IPS DF 6.9 (cell line): Measurements from ENCODE around the gene RPS5.

Source experiments
- DNase-seq: peaks from one replicate; pipeline ENCODE4 v3.0.0-alpha.2; 2013; ENCODE audit warnings: low read depth, low spot score
- H3K27ac ChIP-seq: one replicate; pipeline ENCODE4 v1.5.1; 2013; ENCODE audit warnings: low read length, control low read depth
- H3K27me3 ChIP-seq: 2 replicates; pipeline ENCODE4 v1.6.1; 2013; ENCODE audit warnings: mild to moderate bottlenecking, low read length; ENCODE audit not compliant: control insufficient read depth, insufficient read depth
- H3K36me3 ChIP-seq: 2 replicates; pipeline ENCODE4 v1.6.1; 2013; ENCODE audit warnings: low read length; ENCODE audit not compliant: control insufficient read depth, insufficient read depth
- H3K4me1 ChIP-seq: 2 replicates; pipeline ENCODE4 v1.6.1; 2013; ENCODE audit warnings: low read length; ENCODE audit not compliant: control insufficient read depth, insufficient read depth
- H3K4me3 ChIP-seq: 2 replicates; pipeline ENCODE4 v1.5.1; 2013; ENCODE audit warnings: mild to moderate bottlenecking, low read length
- H3K9me3 ChIP-seq: 2 replicates; pipeline ENCODE4 v1.6.1; 2013; ENCODE audit warnings: low read length, inconsistent platforms; ENCODE audit not compliant: control insufficient read depth, insufficient read depth
- WGBS: extraction: QIAGEN DNeasy Blood & Tissue Kit; methylation state at CpG from one replicate; pipeline ENCODE4 v1.1.7; 2013; ENCODE audit warnings: mixed read lengths, missing lambda C conversion rate; ENCODE audit not compliant: insufficient read length, insufficient coverage; 5-methylcytosine and 5-hydroxymethylcytosine counted together

The RPS5 gene

DNA sequence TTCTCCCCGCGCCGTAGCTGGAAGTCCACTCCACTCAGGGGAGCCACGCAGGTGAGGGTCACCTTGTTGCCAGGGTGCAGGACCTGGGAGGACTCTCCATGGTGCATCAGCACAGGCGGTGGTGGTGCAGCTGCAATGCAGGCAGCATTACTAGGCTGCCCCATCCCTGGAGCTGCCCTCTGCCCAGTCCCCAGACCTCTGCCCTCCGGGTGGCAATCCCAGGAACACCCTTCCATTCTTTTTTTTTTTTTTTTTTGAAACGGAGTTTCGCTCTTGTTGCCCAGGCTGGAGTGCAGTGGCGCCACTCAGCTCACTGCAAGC, 35.6 kb upstream of the RPS5 start:
- no CpG with 5 or more reads among the region's 9 CpGs for WGBS
- no peak for DNase-seq
- no peak overlapping the region for H3K27ac ChIP-seq
- no peak overlapping the region for H3K4me3 ChIP-seq
- no peaks in the 10 kb centered on the region for H3K9me3 ChIP-seq
- no peaks in the 10 kb centered on the region; the same call in 1 of the 2 replicates for H3K27me3 ChIP-seq
- H3K4me1 ChIP-seq, result no peaks in the 10 kb centered on the region
- H3K36me3 ChIP-seq, result peaks cover 1% of the 10 kb centered on the region; the same call in 1 of the 2 replicates

DNA sequence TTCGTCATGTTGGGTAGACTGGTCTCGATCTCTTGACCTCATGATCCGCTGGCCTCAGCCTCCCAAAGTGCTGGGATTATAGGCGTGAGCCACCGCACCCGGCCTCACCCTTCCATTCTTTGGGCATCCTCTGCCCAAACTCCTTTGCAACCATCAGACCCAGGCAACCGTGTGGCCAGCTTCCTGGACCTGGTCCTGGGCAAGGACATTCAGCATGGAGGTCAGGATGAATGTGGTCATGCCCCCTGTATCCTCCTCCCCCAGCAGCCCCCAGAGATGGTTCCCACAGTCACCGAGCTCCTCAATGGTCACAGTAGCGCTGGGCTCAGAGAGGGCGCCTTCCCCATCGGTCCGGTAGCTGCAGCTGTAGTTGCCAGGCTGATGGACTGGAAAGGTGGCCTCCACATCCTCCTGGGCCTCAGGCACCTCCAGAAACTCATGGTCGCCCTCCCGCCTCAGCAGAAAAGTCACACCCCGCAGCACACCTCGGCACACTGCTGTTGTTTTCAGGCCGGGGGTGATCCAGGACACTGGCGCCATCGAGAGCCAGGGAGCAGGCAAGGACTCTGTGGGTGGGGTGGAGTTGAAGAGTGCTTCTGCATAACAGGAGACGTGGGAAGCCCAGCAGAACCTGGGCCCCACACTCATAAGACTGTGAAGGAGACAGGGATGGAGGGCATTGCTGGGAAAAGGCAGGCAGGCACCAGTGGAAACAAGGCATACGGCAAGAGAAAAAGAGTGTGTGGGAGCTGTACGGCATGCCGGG, 34.9 kb upstream of the RPS5 start:
- no peak for DNase-seq
- Histone ChIP-seq H3K27me3 (no peaks in the 10 kb centered on the region; the same call in 1 of the 2 replicates), H3K4me3 (no peak overlapping the region), H3K4me1 (no peaks in the 10 kb centered on the region), H3K27ac (no peak overlapping the region), H3K36me3 (peaks cover 5% of the 10 kb centered on the region; the same call in 1 of the 2 replicates), H3K9me3 (no peaks in the 10 kb centered on the region)
- WGBS, result no CpG with 5 or more reads among the region's 23 CpGs

DNA sequence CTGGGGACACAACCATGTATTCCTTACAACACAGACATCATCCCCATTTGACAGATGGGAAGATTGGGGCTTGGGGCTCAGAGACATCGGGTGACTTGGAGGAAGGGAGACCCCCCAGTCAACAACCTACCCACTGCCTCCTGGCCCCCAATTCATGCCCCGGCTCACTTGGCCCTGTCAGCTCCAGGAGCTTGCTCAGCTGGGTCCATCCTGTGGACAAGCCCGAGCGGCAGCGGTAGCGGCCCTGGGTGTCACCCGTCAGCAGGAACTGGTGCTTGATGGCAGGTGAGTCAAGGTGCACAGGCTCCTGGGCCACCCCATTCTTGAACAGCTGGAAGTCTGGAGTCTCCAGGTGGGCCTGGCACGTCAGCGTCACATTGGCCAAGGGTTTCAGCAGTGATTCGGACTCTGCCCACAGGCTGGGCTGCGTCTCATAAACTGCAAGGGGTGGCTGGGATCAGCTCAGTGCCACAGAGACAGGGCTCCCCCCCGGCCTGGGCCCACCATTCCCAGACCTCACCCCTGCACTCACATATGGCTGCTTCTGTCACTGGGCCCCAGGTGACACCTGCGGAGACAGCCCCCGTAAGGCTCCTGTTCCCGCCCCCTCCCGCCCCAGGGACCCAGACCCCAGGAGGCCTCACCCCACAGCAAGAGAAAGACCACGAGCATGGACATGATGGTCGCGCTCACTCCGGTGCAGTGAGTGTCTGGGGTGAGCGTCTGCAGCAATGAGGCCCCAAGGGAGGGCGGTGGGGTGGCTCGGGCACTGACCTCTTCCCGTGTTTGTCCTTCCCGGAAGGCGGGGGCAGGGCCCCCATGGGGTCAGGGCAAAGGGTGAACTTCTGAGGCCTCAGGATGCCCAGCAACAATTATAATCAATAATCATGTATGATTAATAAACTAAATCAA, 34.1 kb upstream of the RPS5 start, which contains the start of gene A1BG:
Gene A1BG, minus strand, starts transcription at position 733 of the 912 bp plus-strand sequence. Its CDS starts 55 bp downstream, at position 678.
- no peaks in the 10 kb centered on the region for H3K27me3 ChIP-seq
- H3K36me3 ChIP-seq, result peaks cover 5% of the 10 kb centered on the region; the same call in 1 of the 2 replicates
- no peaks in the 10 kb centered on the region for H3K9me3 ChIP-seq
- DNase-seq, result no peak
- no CpG with 5 or more reads among the region's 26 CpGs for WGBS
- no peak within 1 kb of the TSS for H3K4me3 ChIP-seq
- H3K27ac ChIP-seq, result no peak within 1 kb of the TSS
- peaks cover 1% of the 10 kb centered on the region; the same call in 1 of the 2 replicates for H3K4me1 ChIP-seq

DNA sequence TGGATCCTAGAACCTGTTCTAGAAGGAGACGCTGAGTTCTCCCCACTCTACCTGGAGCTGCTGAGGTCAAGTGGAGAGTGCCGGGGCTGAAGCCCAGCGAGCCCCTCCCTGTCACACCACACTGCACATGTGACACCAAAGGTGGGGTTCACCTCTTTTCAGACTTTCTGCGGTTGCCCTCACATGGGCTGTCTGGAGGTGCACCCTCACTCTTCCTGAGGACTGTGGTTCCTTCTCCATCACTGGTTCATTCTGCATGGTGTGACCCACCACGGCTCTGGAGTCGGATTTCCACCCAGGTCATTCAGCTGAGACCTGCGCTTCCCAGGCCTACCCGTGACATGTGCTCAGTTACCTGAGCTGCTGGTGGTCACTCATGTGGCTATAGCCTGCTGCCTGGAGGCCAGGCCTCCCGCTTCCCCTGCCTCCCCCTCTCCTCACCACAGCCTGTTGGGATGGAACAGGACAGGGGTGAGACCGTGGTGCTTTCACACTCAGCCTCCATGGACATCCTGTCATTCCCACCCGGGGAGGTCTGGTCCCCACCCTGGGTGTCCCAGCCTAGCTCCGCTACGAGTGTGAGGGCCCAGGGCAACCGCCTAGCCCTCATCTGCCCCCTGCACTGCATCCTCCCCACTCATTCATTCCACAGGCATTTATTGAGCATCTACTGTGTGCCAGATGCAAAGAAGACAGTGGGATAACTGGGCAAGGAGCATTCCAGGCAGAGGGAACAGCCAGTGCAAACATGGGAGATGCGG, 33.2 kb upstream of the RPS5 start:
- DNase-seq, result no peak
- H3K4me1 ChIP-seq, result peaks cover 2% of the 10 kb centered on the region; the same call in 1 of the 2 replicates
- H3K36me3 ChIP-seq, result peaks cover 5% of the 10 kb centered on the region; the same call in 1 of the 2 replicates
- no CpG with 5 or more reads among the region's 15 CpGs for WGBS
- H3K27me3 ChIP-seq, result no peaks in the 10 kb centered on the region
- H3K9me3 ChIP-seq, result no peaks in the 10 kb centered on the region
- H3K27ac ChIP-seq, result no peak overlapping the region
- no peak overlapping the region for H3K4me3 ChIP-seq

DNA sequence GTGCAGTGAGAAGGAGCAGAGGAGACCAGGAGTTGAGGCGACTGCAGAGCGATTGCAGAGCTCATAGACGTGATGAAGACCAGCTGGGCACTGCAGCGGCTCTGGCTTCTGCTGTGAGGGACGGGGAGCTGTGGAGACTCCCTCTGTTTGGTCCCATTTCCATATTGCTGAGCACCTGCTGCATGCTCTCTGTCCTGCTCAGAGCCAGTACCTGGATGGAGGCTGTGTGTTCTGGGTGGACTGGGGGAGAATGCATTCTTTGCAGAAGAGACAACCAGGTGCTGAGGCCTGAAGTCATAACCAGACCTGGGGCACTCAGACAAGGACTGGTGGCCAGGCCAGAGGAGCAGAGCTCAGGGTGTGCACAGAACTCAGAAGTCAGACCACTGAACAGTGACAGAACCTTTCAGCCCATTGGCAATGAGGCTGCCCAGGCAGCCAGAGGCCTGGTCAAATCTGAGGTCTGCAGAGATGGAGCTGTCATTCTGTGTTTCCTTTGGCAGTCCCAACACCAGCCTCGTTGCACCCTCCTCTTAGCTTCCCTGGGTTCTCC, 32.5 kb upstream of the RPS5 start:
- no CpG with 5 or more reads among the region's 6 CpGs for WGBS
- DNase-seq, result no peak
- peaks cover 2% of the 10 kb centered on the region; the same call in 1 of the 2 replicates for H3K4me1 ChIP-seq
- no peak overlapping the region for H3K27ac ChIP-seq
- H3K9me3 ChIP-seq, result no peaks in the 10 kb centered on the region
- no peak overlapping the region for H3K4me3 ChIP-seq
- H3K27me3 ChIP-seq, result no peaks in the 10 kb centered on the region
- peaks cover 5% of the 10 kb centered on the region; the same call in 1 of the 2 replicates for H3K36me3 ChIP-seq

DNA sequence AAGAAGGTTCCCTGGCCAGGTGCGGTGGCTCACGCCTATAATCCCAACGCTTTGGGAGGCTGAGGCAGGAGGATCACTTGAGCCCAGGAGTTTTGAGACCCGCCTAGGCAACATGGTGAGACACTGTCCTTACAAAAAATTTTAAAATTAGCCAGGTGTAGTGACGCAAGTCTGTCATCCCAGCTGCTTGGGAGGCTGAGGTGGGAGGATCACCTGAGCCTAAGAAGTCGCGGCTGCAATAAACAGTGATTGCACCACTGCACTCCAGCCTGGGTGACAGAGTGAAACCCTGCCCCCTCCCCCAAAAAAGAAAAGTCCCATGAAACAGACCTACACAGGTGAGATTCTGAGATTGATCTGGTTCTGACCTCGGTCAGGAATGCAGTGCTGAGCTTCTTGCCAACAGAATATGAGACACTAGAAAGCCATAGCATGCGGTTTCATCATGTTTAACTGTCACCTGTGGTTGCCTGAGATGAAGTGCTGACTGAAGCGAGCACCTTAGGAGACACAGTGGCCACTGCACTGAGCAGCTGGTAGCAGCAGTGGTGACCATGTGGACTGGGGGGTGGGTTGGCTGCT, 31.8 kb upstream of the RPS5 start:
- Histone ChIP-seq H3K27ac (no peak overlapping the region), H3K27me3 (no peaks in the 10 kb centered on the region), H3K9me3 (no peaks in the 10 kb centered on the region), H3K36me3 (peaks cover 5% of the 10 kb centered on the region; the same call in 1 of the 2 replicates), H3K4me1 (peaks cover 2% of the 10 kb centered on the region; the same call in 1 of the 2 replicates), H3K4me3 (no peak overlapping the region)
- no peak for DNase-seq
- WGBS, result no CpG with 5 or more reads among the region's 10 CpGs

DNA sequence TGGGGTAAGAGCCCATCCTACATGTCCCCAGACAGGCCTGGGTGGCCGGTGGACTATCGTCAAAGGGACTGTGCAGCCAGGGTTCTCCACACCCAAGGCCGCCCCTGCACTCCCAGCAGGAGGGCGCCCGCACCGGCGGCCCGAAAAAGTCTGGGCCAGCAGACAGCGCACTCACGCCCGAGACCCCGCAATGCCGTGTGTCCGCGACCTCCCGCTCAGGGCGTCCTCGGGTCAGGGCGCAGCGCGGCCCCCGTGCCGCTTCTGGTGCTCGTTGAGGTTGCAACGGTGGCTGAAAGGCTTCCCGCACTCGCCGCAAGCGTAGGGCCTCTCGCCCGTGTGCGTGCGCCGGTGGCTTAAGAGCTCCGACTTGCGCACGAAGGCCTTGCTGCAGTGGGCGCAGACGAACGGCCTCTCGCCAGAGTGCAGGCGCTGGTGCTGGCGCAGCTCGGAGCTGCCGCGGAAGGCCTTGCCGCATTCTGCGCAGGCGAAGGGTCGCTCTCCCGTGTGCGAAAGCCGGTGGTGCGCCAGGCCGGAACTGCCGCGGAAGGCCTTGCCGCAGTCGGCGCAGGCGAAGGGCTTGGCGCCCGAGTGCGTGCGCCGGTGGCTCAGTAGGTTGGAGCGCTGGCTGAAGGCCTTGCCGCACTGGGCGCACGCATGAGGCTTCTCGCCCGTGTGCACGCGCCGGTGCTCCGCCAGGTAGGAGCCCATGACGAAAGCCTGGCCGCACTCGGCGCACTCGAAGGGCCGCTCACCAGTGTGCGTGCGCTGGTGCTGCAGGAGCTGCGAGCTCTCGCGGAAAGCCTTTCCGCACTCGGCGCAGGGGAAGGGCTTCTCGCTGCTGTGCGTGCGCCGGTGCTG, 30.9 kb upstream of the RPS5 start:
- no peaks in the 10 kb centered on the region for H3K9me3 ChIP-seq
- H3K27ac ChIP-seq, result no peak overlapping the region
- no peak for DNase-seq
- peaks cover 2% of the 10 kb centered on the region; the same call in 1 of the 2 replicates for H3K4me1 ChIP-seq
- H3K36me3 ChIP-seq, result peaks cover 5% of the 10 kb centered on the region; the same call in 1 of the 2 replicates
- H3K27me3 ChIP-seq, result no peaks in the 10 kb centered on the region
- no CpG with 5 or more reads among the region's 94 CpGs for WGBS
- H3K4me3 ChIP-seq, result no peak overlapping the region

DNA sequence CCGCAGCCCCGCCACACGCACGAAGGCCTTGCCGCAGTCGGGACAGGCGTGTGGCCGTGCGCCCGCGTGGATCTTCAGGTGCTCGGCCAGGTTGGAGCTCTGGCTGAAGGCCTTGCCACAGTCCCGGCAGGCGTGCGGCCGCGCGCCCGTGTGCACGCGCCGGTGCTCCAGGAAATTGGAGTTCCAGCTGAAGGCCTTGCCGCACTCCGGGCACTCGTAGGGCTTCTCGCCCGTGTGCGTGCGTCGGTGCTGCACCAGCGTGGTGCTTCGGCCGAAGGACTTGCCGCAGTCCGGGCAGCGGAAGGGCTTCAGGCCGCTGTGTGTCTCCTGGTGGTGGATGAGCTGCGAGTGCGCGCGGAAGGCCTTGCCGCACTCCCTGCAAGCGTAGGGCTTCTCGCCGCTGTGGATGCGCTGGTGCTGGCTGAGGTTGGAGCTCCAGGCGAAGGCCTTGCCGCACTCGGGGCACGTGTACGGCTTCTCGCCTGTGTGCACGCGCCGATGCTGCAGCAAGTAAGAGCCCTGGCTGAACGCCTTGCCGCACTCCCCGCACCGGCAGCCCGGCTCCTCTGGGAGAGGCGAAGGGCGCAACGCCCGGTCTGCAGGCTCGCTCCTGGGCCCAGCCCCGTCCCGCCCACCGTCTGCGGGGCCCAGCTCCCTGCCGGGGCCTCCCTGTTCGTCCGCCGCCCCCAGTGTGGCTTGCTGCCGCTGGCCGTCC, 30.1 kb upstream of the RPS5 start:
- no CpG with 5 or more reads among the region's 75 CpGs for WGBS
- DNase-seq, result no peak
- Histone ChIP-seq H3K27ac (no peak overlapping the region), H3K27me3 (no peaks in the 10 kb centered on the region), H3K4me3 (no peak overlapping the region), H3K9me3 (no peaks in the 10 kb centered on the region), H3K4me1 (peaks cover 2% of the 10 kb centered on the region; the same call in 1 of the 2 replicates), H3K36me3 (peaks cover 5% of the 10 kb centered on the region; the same call in 1 of the 2 replicates)
